HEK293 (cell line): ENCODE results near the gene FGFRL1.

ENCODE experiments used
- GFI1B ChIP-seq: fragments of 450-650 bp; formaldehyde crosslinking; IDR thresholded peaks from 2 replicates; pipeline ENCODE4 v1.5.1; 2016; ENCODE audit warnings: missing biosample characterization, missing genetic modification characterization
- TCF7L2 ChIP-seq: IDR thresholded peaks from 2 replicates; pipeline ENCODE4 v1.6.1; 2011; ENCODE audit warnings: low read depth, mild to moderate bottlenecking, inconsistent platforms, low read length, moderate library complexity, borderline replicate concordance
- TRIM28 ChIP-seq: IDR thresholded peaks from 2 replicates; pipeline ENCODE4 v1.6.1; 2011; ENCODE audit warnings: low read length, control low read depth, borderline replicate concordance
- ZBTB8A ChIP-seq: fragments of 450-650 bp; formaldehyde crosslinking; IDR thresholded peaks from 2 replicates; pipeline ENCODE4 v1.5.1; 2016; ENCODE audit warnings: missing biosample characterization, missing genetic modification characterization
- ZNF138 ChIP-seq: fragments of 450-650 bp; formaldehyde crosslinking; IDR thresholded peaks from 2 replicates; pipeline ENCODE4 v1.5.1; 2016; ENCODE audit warnings: missing biosample characterization, missing genetic modification characterization, borderline replicate concordance
- ZNF184 ChIP-seq: fragments of 450-650 bp; IDR thresholded peaks from 2 replicates; pipeline ENCODE4 v1.5.1; 2018; ENCODE audit warnings: missing biosample characterization, mild to moderate bottlenecking, missing genetic modification characterization
- ZNF416 ChIP-seq: fragments of 450-650 bp; formaldehyde crosslinking; IDR thresholded peaks from 2 replicates; pipeline ENCODE4 v1.5.1; 2016; ENCODE audit warnings: missing biosample characterization, missing genetic modification characterization
- ZXDB ChIP-seq: fragments of 450-650 bp; formaldehyde crosslinking; IDR thresholded peaks from 2 replicates; pipeline ENCODE4 v1.5.1; 2016; ENCODE audit warnings: missing biosample characterization, missing genetic modification characterization
- TF ChIP-seq, protein P1 (sequence below): fragments of 450-650 bp; formaldehyde crosslinking; IDR thresholded peaks from 2 replicates; pipeline ENCODE4 v1.5.1; 2016; ENCODE audit warnings: missing biosample characterization, missing genetic modification characterization
- TF ChIP-seq, protein P2 (sequence below): fragments of 450-650 bp; formaldehyde crosslinking; IDR thresholded peaks from 2 replicates; pipeline ENCODE4 v1.5.1; 2016; ENCODE audit warnings: missing biosample characterization, missing genetic modification characterization
- TF ChIP-seq, protein P3 (sequence below): fragments of 450-650 bp; formaldehyde crosslinking; IDR thresholded peaks from 2 replicates; pipeline ENCODE4 v1.5.1; 2016; ENCODE audit warnings: missing biosample characterization, missing genetic modification characterization
- TF ChIP-seq, protein P4 (sequence below): fragments of 450-650 bp; formaldehyde crosslinking; IDR thresholded peaks from 2 replicates; pipeline ENCODE4 v1.5.1; 2016; ENCODE audit warnings: missing biosample characterization, missing genetic modification characterization

DNA sequence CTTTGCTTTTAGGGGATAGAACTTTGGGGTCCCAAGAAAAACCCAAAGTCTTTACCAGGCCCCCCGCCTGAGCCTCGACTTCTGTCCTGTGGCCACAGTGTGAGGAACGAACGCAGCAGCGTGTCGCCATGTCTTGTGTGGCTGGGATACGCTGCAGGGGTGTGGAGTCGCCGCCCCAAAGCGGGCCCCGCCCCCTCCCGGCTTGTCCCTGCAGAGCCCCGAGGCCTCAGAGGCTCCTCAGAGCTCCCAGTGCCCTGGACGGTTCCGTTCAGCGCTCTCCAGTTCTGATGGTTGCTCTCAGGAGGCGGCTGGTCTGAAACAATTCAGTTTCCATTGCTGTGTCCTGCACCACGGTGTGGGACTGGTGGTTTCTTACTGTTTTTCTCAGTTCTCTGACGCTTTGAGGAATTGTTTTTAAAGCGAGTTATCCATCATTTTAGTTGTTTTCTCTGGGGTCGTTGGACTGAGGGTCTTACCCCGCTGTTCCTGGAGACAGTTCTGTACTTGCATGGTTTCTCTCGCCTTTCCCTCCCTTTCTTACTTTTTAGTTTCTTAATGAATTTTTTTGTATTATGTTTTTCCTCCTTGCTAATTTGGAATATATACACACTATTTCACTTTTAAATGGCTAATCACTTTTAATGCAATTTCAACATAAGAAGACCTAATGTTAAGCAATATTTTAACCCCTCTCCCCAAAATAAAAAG is 26.1 kb upstream of the FGFRL1 start:
- TF ChIP-seq, protein P1, sequence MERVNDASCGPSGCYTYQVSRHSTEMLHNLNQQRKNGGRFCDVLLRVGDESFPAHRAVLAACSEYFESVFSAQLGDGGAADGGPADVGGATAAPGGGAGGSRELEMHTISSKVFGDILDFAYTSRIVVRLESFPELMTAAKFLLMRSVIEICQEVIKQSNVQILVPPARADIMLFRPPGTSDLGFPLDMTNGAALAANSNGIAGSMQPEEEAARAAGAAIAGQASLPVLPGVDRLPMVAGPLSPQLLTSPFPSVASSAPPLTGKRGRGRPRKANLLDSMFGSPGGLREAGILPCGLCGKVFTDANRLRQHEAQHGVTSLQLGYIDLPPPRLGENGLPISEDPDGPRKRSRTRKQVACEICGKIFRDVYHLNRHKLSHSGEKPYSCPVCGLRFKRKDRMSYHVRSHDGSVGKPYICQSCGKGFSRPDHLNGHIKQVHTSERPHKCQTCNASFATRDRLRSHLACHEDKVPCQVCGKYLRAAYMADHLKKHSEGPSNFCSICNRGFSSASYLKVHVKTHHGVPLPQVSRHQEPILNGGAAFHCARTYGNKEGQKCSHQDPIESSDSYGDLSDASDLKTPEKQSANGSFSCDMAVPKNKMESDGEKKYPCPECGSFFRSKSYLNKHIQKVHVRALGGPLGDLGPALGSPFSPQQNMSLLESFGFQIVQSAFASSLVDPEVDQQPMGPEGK (tag by site-specific recombination), result no peak
- TF ChIP-seq ZXDB (tag by site-specific recombination) (no peak), TRIM28 (no peak), GFI1B (tag by site-specific recombination) (no peak), ZNF184 (tag by site-specific recombination) (no peak), ZNF416 (tag by site-specific recombination) (no peak), ZNF138 (tag by site-specific recombination) (no peak), TCF7L2 (no peak), ZBTB8A (tag by site-specific recombination) (no peak)
- TF ChIP-seq, protein P2, sequence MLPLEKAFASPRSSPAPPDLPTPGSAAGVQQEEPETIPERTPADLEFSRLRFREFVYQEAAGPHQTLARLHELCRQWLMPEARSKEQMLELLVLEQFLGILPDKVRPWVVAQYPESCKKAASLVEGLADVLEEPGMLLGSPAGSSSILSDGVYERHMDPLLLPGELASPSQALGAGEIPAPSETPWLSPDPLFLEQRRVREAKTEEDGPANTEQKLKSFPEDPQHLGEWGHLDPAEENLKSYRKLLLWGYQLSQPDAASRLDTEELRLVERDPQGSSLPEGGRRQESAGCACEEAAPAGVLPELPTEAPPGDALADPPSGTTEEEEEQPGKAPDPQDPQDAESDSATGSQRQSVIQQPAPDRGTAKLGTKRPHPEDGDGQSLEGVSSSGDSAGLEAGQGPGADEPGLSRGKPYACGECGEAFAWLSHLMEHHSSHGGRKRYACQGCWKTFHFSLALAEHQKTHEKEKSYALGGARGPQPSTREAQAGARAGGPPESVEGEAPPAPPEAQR (tag by site-specific recombination), result no peak
- TF ChIP-seq, protein P3, sequence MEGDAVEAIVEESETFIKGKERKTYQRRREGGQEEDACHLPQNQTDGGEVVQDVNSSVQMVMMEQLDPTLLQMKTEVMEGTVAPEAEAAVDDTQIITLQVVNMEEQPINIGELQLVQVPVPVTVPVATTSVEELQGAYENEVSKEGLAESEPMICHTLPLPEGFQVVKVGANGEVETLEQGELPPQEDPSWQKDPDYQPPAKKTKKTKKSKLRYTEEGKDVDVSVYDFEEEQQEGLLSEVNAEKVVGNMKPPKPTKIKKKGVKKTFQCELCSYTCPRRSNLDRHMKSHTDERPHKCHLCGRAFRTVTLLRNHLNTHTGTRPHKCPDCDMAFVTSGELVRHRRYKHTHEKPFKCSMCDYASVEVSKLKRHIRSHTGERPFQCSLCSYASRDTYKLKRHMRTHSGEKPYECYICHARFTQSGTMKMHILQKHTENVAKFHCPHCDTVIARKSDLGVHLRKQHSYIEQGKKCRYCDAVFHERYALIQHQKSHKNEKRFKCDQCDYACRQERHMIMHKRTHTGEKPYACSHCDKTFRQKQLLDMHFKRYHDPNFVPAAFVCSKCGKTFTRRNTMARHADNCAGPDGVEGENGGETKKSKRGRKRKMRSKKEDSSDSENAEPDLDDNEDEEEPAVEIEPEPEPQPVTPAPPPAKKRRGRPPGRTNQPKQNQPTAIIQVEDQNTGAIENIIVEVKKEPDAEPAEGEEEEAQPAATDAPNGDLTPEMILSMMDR (tag by site-specific recombination), result no peak
- TF ChIP-seq, protein P4, sequence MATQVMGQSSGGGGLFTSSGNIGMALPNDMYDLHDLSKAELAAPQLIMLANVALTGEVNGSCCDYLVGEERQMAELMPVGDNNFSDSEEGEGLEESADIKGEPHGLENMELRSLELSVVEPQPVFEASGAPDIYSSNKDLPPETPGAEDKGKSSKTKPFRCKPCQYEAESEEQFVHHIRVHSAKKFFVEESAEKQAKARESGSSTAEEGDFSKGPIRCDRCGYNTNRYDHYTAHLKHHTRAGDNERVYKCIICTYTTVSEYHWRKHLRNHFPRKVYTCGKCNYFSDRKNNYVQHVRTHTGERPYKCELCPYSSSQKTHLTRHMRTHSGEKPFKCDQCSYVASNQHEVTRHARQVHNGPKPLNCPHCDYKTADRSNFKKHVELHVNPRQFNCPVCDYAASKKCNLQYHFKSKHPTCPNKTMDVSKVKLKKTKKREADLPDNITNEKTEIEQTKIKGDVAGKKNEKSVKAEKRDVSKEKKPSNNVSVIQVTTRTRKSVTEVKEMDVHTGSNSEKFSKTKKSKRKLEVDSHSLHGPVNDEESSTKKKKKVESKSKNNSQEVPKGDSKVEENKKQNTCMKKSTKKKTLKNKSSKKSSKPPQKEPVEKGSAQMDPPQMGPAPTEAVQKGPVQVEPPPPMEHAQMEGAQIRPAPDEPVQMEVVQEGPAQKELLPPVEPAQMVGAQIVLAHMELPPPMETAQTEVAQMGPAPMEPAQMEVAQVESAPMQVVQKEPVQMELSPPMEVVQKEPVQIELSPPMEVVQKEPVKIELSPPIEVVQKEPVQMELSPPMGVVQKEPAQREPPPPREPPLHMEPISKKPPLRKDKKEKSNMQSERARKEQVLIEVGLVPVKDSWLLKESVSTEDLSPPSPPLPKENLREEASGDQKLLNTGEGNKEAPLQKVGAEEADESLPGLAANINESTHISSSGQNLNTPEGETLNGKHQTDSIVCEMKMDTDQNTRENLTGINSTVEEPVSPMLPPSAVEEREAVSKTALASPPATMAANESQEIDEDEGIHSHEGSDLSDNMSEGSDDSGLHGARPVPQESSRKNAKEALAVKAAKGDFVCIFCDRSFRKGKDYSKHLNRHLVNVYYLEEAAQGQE (tag by site-specific recombination), result no peak
